Panc1 (cell line): ENCODE results near the gene SARDH. TPM values are rescaled to one million over a fixed set of nuclear protein-coding genes. Genes with fewer than 3 reads are reported as not detected.

Source experiments
- ATAC-seq: fragments of 200-7000 bp; cut with Tn5 transposase; 2 replicates; pipeline ENCODE4 v1.9.1; 2020; ENCODE audit warnings: mild to moderate bottlenecking, moderate library complexity
- BruUV-seq: library from RNA; stranded (reverse); fragments of 400-500 nt; replicated peaks from 2 replicates; lab custom pipeline; 2021; lab: Mats Ljungman, UMichigan
- CTCF ChIA-PET: fragments of 300-600 bp; sonication (Branson Sonifier 250); formaldehyde crosslinking; loops from one replicate; lab custom pipeline; 2022; ENCODE audit warnings: antibody characterized with exemption; lab: Charles Lee
- POLR2A ChIA-PET: fragments of 300-600 bp; sonication (Branson Sonifier 250); formaldehyde crosslinking; loops from one replicate; lab custom pipeline; 2022; ENCODE audit warnings: antibody characterized with exemption; lab: Charles Lee
- DNase-seq: peaks from one replicate; pipeline ENCODE4 v3.0.0-alpha.2; 2010; ENCODE audit warnings: low read depth, low spot score
- H3K27ac ChIP-seq: 2 replicates; pipeline ENCODE4 v1.5.1; 2011; ENCODE audit warnings: mild to moderate bottlenecking, low read length, inconsistent platforms
- H3K27me3 ChIP-seq: fragments of 200-500 bp; sonication (Bioruptor generic); 2 replicates; pipeline ENCODE4 v1.6.0; 2014; ENCODE audit warnings: low read length, inconsistent platforms; ENCODE audit not compliant: control insufficient read depth, insufficient read depth
- H3K36me3 ChIP-seq: fragments of 200-500 bp; sonication (Bioruptor generic); 2 replicates; pipeline ENCODE4 v1.5.1; 2014; ENCODE audit warnings: inconsistent platforms, mild to moderate bottlenecking, low read length, moderate library complexity; ENCODE audit not compliant: control insufficient read depth, insufficient read depth
- H3K4me1 ChIP-seq: 2 replicates; pipeline ENCODE4 v1.5.1; 2011; ENCODE audit warnings: inconsistent platforms, mild to moderate bottlenecking, low read length, moderate library complexity; ENCODE audit not compliant: control insufficient read depth, insufficient read depth
- H3K4me3 ChIP-seq, 2 experiments: 2 replicates each; pipeline ENCODE4 v1.5.1; 2011 to 2012; ENCODE audit warnings: low read depth in 2 of 2, low read length in 2 of 2, mild to moderate bottlenecking in 2 of 2, inconsistent platforms in 1 of 2, moderate library complexity in 1 of 2
- H3K9me3 ChIP-seq: fragments of 200-500 bp; sonication (Bioruptor generic); 2 replicates; pipeline ENCODE4 v1.5.1; 2014; ENCODE audit warnings: low read depth, mild to moderate bottlenecking, inconsistent platforms, low read length, moderate library complexity; ENCODE audit not compliant: control insufficient read depth, insufficient read depth
- CTCF ChIP-seq: fragments of 450-650 bp; IDR thresholded peaks from 2 replicates; pipeline ENCODE4 v1.5.1; 2017; ENCODE audit warnings: mild to moderate bottlenecking
- POLR2AphosphoS5 ChIP-seq: IDR thresholded peaks from 2 replicates; pipeline ENCODE4 v1.6.1; 2012; ENCODE audit warnings: mild to moderate bottlenecking, low read depth, low read length, moderate library complexity
- REST ChIP-seq, 2 experiments: IDR thresholded peaks; 2 replicates each; pipeline ENCODE4 v1.6.1; 2011 to 2012; ENCODE audit warnings: low read depth in 2 of 2, control low read depth in 1 of 2, low read length in 1 of 2, mild to moderate bottlenecking in 1 of 2, moderate library complexity in 1 of 2; ENCODE audit not compliant: insufficient read depth in 1 of 2
- SIN3A ChIP-seq: IDR thresholded peaks from 2 replicates; pipeline ENCODE4 v1.6.1; 2012; ENCODE audit warnings: low read depth, mild to moderate bottlenecking, low read length, moderate library complexity, borderline replicate concordance; ENCODE audit not compliant: insufficient read depth
- TCF7L2 ChIP-seq: IDR thresholded peaks from 2 replicates; pipeline ENCODE4 v1.6.1; 2011; ENCODE audit warnings: mild to moderate bottlenecking, low read depth, low read length, inconsistent platforms
- in situ Hi-C: cut with HindIII; loops from 2 replicates; pipeline ENCODE4 v1.10.0; 2016; ENCODE audit warnings: low sequenced_read_pairs, low pct_unique_long_range_greater_than_20kb
- intact Hi-C: fragments of 100-400 bp; cut with micrococcal nuclease; formaldehyde crosslinking; loops from one replicate; pipeline ENCODE4 v1.10.0; 2022; ENCODE audit not compliant: unreplicated experiment
- total RNA-seq: library from RNA; stranded (reverse); gene quantifications from one replicate; pipeline ENCODE4 v1.2.1, GENCODE V29; 2021; ENCODE audit not compliant: unreplicated experiment

SARDH gene
- total RNA-seq, 1 experiment from 2014 or later: 0.13 TPM

GRCh38 chr9:133768859-133769510 lies 30.8 kb upstream of the SARDH start:
- POLR2A ChIA-PET: no interaction called here
- intact Hi-C loops: no loop called here
- in situ Hi-C loops: no loop called here
- no TSS peak for BruUV-seq
- TF ChIP-seq SIN3A (no peak), POLR2AphosphoS5 (no peak), TCF7L2 (no peak), REST (IDR thresholded peaks at IDR 0.05; ENCODE audit: insufficient read depth in 1 of 2, low read depth in 2 of 2, low read length in 1 of 2) (no peak), CTCF (no peak)
- ATAC-seq (no peak), DNase-seq (no peak)
- CTCF ChIA-PET: no interaction called here
- no peak overlapping the region for H3K27ac ChIP-seq
- H3K36me3 ChIP-seq: no peaks in the 10 kb centered on the region
- H3K9me3 ChIP-seq: no peaks in the 10 kb centered on the region
- no peaks in the 10 kb centered on the region for H3K4me1 ChIP-seq
- no peaks in the 10 kb centered on the region for H3K27me3 ChIP-seq
- no peak overlapping the region for H3K4me3 ChIP-seq

DNA sequence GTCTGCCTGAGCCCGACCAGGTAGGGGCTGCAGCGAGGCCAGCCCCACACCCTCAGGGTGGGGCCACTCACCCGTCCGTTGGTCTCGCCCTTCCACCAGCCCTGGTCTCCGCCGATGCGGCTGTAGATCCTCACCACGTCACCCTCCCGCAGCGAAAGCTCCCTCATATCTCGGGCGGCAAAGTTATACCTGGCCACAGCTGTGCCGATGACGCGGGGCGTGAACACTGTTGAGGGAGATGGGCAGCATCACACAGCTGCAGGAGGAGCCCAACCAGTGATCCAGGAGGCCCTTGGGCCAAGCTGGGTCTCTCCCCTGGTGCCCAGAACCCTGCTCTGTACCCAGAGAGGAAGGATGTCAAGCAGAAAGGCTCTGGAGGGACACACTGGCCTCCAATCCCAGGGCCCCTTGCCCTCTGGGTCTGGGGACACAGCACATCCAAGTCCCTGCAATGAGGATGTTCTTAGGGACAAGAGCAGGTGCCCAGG lies 30.3 kb upstream of the SARDH start:
- Histone ChIP-seq H3K9me3 (no peaks in the 10 kb centered on the region), H3K27me3 (no peaks in the 10 kb centered on the region), H3K4me3 (no peak overlapping the region), H3K27ac (no peak overlapping the region), H3K36me3 (no peaks in the 10 kb centered on the region), H3K4me1 (no peaks in the 10 kb centered on the region)
- CTCF ChIA-PET: no interaction called here
- intact Hi-C loops (no loop called here), in situ Hi-C loops (no loop called here)
- TF ChIP-seq REST (IDR thresholded peaks at IDR 0.05; ENCODE audit: insufficient read depth in 1 of 2, low read depth in 2 of 2, low read length in 1 of 2): no peak
- no peak for TF ChIP-seq CTCF
- no peak for TF ChIP-seq SIN3A
- no peak for TF ChIP-seq TCF7L2
- no peak for TF ChIP-seq POLR2AphosphoS5
- BruUV-seq: no TSS peak
- POLR2A ChIA-PET: no interaction called here
- ATAC-seq (no peak), DNase-seq (no peak)
